ENCODE data around the gene RAPGEF4.
A peak's percentile ranks its signal among the peaks of the same experiment; 100 is the strongest.

RAPGEF4 gene

GRCh38 chr2:172888714-172889669 lies 153.3 kb downstream of the RAPGEF4 start:
- Histone ChIP-seq H2BK12ac (ENCODE audit: low read length) (no peak overlapping the region), H3K9ac (ENCODE audit: low read length) (no peak overlapping the region), H3K14ac (ENCODE audit: low read length) (no peak overlapping the region), H3K4ac (ENCODE audit: low read depth, low read length) (no peak overlapping the region), H3K36me3 (ENCODE audit: control insufficient read depth in 1 of 2, insufficient read depth in 2 of 2, low read length in 2 of 2) (no peaks in the 10 kb centered on the region), H2AK5ac (ENCODE audit: low read length) (no peak overlapping the region), H2BK5ac (ENCODE audit: low read depth, low read length, poor library complexity) (no peak overlapping the region), H3K4me2 (ENCODE audit: low read length) (no peak overlapping the region), H3K4me3 (ENCODE audit: low read depth, low read length) (no peak overlapping the region), H3K79me2 (ENCODE audit: control insufficient read depth, insufficient read depth, low read length, poor library complexity) (no peaks in the 10 kb centered on the region), H3K18ac (ENCODE audit: low read length) (no peak overlapping the region), H3K4me1 (ENCODE audit: control insufficient read depth in 1 of 2, insufficient read depth in 2 of 2, low read length in 2 of 2) (no peaks in the 10 kb centered on the region), H2BK120ac (ENCODE audit: insufficient read depth, low read length, poor library complexity) (no peak overlapping the region), H3K27me3 (ENCODE audit: insufficient read depth, low read length) (no peaks in the 10 kb centered on the region), H3K9me3 (ENCODE audit: insufficient read depth, low read depth, low read length) (no peaks in the 10 kb centered on the region), H3K23ac (ENCODE audit: low read length) (no peak overlapping the region), H3K79me1 (ENCODE audit: low read length) (no peaks in the 10 kb centered on the region), H2AFZ (ENCODE audit: insufficient read depth, low read length, poor library complexity) (no peak overlapping the region), H4K12ac (ENCODE audit: low read depth, low read length) (no peak overlapping the region), H4K91ac (ENCODE audit: low read depth, low read length) (no peak overlapping the region), H4K8ac (ENCODE audit: low read depth, low read length) (no peak overlapping the region), H3K27ac (ENCODE audit: low read depth, low read length) (no peak overlapping the region)
- no peak for DNase-seq
- WGBS (ENCODE audit: extremely low coverage, insufficient coverage, insufficient read length), result no CpG with 5 or more reads among the region's 10 CpGs

DNA sequence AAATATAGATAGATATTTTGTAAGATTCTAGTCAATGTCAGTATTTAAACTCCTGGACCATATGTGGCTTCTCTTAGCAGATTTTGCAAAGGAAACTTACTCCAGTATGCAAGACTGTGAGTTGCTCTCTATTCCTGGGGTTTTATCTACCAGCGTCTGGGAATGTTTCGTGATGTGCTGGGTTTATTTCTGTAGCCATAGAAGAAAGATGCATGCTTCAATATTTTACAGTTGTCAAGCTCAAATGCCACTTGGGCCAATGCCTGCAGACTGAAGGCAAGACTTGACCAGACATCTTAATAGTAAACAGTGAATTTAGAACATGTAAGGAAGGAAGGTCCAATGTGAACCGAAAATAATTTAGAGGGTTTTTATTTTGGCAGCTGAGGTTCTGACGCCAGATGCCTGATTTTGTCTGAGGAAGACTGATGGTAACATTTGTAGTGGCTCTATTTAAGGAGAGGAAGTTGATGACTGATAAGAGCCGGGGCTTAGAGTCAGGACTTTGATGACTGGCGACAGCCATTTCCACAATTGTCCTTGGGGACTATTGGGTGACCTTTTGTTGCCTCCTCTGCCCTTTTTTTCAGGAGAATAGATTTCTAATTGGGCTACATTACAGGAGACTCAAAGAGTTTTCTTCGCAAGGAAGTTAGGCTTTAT lies 154.3 kb downstream of the RAPGEF4 start:
- no peak for DNase-seq
- no peak overlapping the region for H3K23ac ChIP-seq (ENCODE audit: low read length)
- no peak overlapping the region for H4K12ac ChIP-seq (ENCODE audit: low read depth, low read length)
- H4K8ac ChIP-seq (ENCODE audit: low read depth, low read length), result no peak overlapping the region
- no peak overlapping the region for H2AFZ ChIP-seq (ENCODE audit: insufficient read depth, low read length, poor library complexity)
- no CpG with 5 or more reads among the region's 7 CpGs for WGBS (ENCODE audit: extremely low coverage, insufficient coverage, insufficient read length)
- H3K9me3 ChIP-seq (ENCODE audit: insufficient read depth, low read depth, low read length), result no peaks in the 10 kb centered on the region
- H3K4me3 ChIP-seq (ENCODE audit: low read depth, low read length), result no peak overlapping the region
- H3K36me3 ChIP-seq (ENCODE audit: control insufficient read depth in 1 of 2, insufficient read depth in 2 of 2, low read length in 2 of 2), result no peaks in the 10 kb centered on the region
- H3K27ac ChIP-seq (ENCODE audit: low read depth, low read length), result no peak overlapping the region
- H3K79me1 ChIP-seq (ENCODE audit: low read length), result no peaks in the 10 kb centered on the region
- H2BK120ac ChIP-seq (ENCODE audit: insufficient read depth, low read length, poor library complexity), result no peak overlapping the region
- no peak overlapping the region for H3K14ac ChIP-seq (ENCODE audit: low read length)
- H3K18ac ChIP-seq (ENCODE audit: low read length), result no peak overlapping the region
- no peak overlapping the region for H2BK5ac ChIP-seq (ENCODE audit: low read depth, low read length, poor library complexity)
- no peak overlapping the region for H2BK12ac ChIP-seq (ENCODE audit: low read length)
- H3K4ac ChIP-seq (ENCODE audit: low read depth, low read length), result no peak overlapping the region
- H3K4me1 ChIP-seq (ENCODE audit: control insufficient read depth in 1 of 2, insufficient read depth in 2 of 2, low read length in 2 of 2), result no peaks in the 10 kb centered on the region
- H4K91ac ChIP-seq (ENCODE audit: low read depth, low read length), result no peak overlapping the region
- H2AK5ac ChIP-seq (ENCODE audit: low read length), result no peak overlapping the region
- H3K9ac ChIP-seq (ENCODE audit: low read length), result no peak overlapping the region
- H3K27me3 ChIP-seq (ENCODE audit: insufficient read depth, low read length), result no peaks in the 10 kb centered on the region
- no peak overlapping the region for H3K4me2 ChIP-seq (ENCODE audit: low read length)
- H3K79me2 ChIP-seq (ENCODE audit: control insufficient read depth, insufficient read depth, low read length, poor library complexity), result no peaks in the 10 kb centered on the region

DNA sequence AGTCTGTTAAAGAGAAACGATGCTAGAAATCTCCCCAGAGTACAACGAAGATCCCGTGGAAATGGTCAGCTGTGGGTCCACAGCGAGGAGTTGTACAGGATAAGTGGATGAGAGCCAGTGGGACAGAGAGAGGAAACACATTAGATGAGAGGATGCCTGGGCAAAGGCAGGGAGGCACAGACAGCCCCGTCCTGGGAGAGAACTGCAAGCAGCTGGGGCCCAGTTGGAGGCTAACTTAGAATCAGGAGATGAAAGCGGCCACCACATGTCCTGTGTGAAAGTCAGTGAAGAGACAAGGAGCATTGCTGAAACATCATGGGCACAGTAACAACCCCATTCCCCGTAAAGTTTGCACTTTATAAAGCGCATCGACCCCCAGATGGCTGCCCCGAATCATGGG lies 157.5 kb downstream of the RAPGEF4 start:
- H4K91ac ChIP-seq (ENCODE audit: low read depth, low read length), result no peak overlapping the region
- WGBS (ENCODE audit: extremely low coverage, insufficient coverage, insufficient read length), result no CpG with 5 or more reads among the region's 10 CpGs

GRCh38 chr2:172893671-172894070 lies 158.0 kb downstream of the RAPGEF4 start:
- no peak for DNase-seq
- Histone ChIP-seq H3K4me2 (ENCODE audit: low read length) (no peak overlapping the region), H2AK5ac (ENCODE audit: low read length) (no peak overlapping the region), H2BK12ac (ENCODE audit: low read length) (no peak overlapping the region), H3K4ac (ENCODE audit: low read depth, low read length) (no peak overlapping the region), H3K4me1 (ENCODE audit: control insufficient read depth in 1 of 2, insufficient read depth in 2 of 2, low read length in 2 of 2) (no peaks in the 10 kb centered on the region), H3K9me3 (ENCODE audit: insufficient read depth, low read depth, low read length) (peaks cover 3% of the 10 kb centered on the region), H3K27me3 (ENCODE audit: insufficient read depth, low read length) (no peaks in the 10 kb centered on the region), H2AFZ (ENCODE audit: insufficient read depth, low read length, poor library complexity) (no peak overlapping the region), H3K4me3 (ENCODE audit: low read depth, low read length) (no peak overlapping the region), H3K79me1 (ENCODE audit: low read length) (no peaks in the 10 kb centered on the region), H3K79me2 (ENCODE audit: control insufficient read depth, insufficient read depth, low read length, poor library complexity) (no peaks in the 10 kb centered on the region), H3K27ac (ENCODE audit: low read depth, low read length) (no peak overlapping the region), H3K18ac (ENCODE audit: low read length) (no peak overlapping the region), H3K14ac (ENCODE audit: low read length) (no peak overlapping the region), H3K36me3 (ENCODE audit: control insufficient read depth in 1 of 2, insufficient read depth in 2 of 2, low read length in 2 of 2) (no peaks in the 10 kb centered on the region), H4K12ac (ENCODE audit: low read depth, low read length) (no peak overlapping the region), H3K9ac (ENCODE audit: low read length) (no peak overlapping the region), H2BK120ac (ENCODE audit: insufficient read depth, low read length, poor library complexity) (no peak overlapping the region), H2BK5ac (ENCODE audit: low read depth, low read length, poor library complexity) (no peak overlapping the region), H3K23ac (ENCODE audit: low read length) (no peak overlapping the region), H4K91ac (ENCODE audit: low read depth, low read length) (no peak overlapping the region), H4K8ac (ENCODE audit: low read depth, low read length) (no peak overlapping the region)
- no CpG with 5 or more reads among the region's 2 CpGs for WGBS (ENCODE audit: extremely low coverage, insufficient coverage, insufficient read length)

More for the DNA sequence above, 157.5 kb downstream of the RAPGEF4 start:
- Histone ChIP-seq H3K23ac (ENCODE audit: low read length) (peak overlapping the region; percentile 7), H2BK5ac (ENCODE audit: low read depth, low read length, poor library complexity) (no peak overlapping the region), H3K4ac (ENCODE audit: low read depth, low read length) (no peak overlapping the region), H3K36me3 (ENCODE audit: control insufficient read depth in 1 of 2, insufficient read depth in 2 of 2, low read length in 2 of 2) (no peaks in the 10 kb centered on the region), H3K18ac (ENCODE audit: low read length) (no peak overlapping the region), H2BK12ac (ENCODE audit: low read length) (no peak overlapping the region), H3K79me2 (ENCODE audit: control insufficient read depth, insufficient read depth, low read length, poor library complexity) (no peaks in the 10 kb centered on the region), H4K8ac (ENCODE audit: low read depth, low read length) (no peak overlapping the region), H3K27ac (ENCODE audit: low read depth, low read length) (no peak overlapping the region), H3K4me2 (ENCODE audit: low read length) (no peak overlapping the region), H3K27me3 (ENCODE audit: insufficient read depth, low read length) (no peaks in the 10 kb centered on the region), H3K4me3 (ENCODE audit: low read depth, low read length) (no peak overlapping the region), H3K9me3 (ENCODE audit: insufficient read depth, low read depth, low read length) (no peaks in the 10 kb centered on the region), H3K79me1 (ENCODE audit: low read length) (no peaks in the 10 kb centered on the region), H2BK120ac (ENCODE audit: insufficient read depth, low read length, poor library complexity) (no peak overlapping the region), H3K4me1 (ENCODE audit: control insufficient read depth in 1 of 2, insufficient read depth in 2 of 2, low read length in 2 of 2) (no peaks in the 10 kb centered on the region), H2AFZ (ENCODE audit: insufficient read depth, low read length, poor library complexity) (no peak overlapping the region), H3K14ac (ENCODE audit: low read length) (no peak overlapping the region), H2AK5ac (ENCODE audit: low read length) (no peak overlapping the region), H3K9ac (ENCODE audit: low read length) (no peak overlapping the region), H4K12ac (ENCODE audit: low read depth, low read length) (no peak overlapping the region)
- DNase-seq, result no peak

Measured in trophoblast cell (in vitro differentiated cells and primary cell).